NCI-H1694 (cell line): ENCODE measurements around the gene MZB1.
"Not testable (repeated sequence)": the region's sequence is repeated elsewhere in the genome, so short reads cannot be mapped to it uniquely, and the experiment has no call there.

Source experiments
- DNase-seq: peaks from one replicate; lab custom pipeline; 2025; lab: John Stamatoyannopoulos, UW

Gene MZB1

GRCh38 chr5:139374909-139375308 is 14.8 kb downstream of the MZB1 start:
- no peak for DNase-seq

- DNase-seq: no peak
Observed at GRCh38 chr5:139371482-139372435, 18.0 kb downstream of the MZB1 start.

- DNase-seq: no peak
Observed at GRCh38 chr5:139369181-139369580, 20.5 kb downstream of the MZB1 start.

GRCh38 chr5:139368613-139369012 is 21.1 kb downstream of the MZB1 start:
- DNase-seq: no peak

GRCh38 chr5:139364466-139364865 is 25.2 kb downstream of the MZB1 start:
- no peak for DNase-seq

- DNase-seq: no peak
Observed at GRCh38 chr5:139363937-139364336, 25.8 kb downstream of the MZB1 start.

- DNase-seq: no peak
Observed at GRCh38 chr5:139361835-139362429, 27.8 kb downstream of the MZB1 start.

GRCh38 chr5:139360384-139360783 is 29.3 kb downstream of the MZB1 start:
- no peak for DNase-seq

- DNase-seq: no peak
Observed at GRCh38 chr5:139358064-139358463, 31.6 kb downstream of the MZB1 start.

- DNase-seq: not testable (repeated sequence)
Observed at GRCh38 chr5:139355900-139356299, 33.8 kb downstream of the MZB1 start.

GRCh38 chr5:139354186-139354585 is 35.5 kb downstream of the MZB1 start:
- no peak for DNase-seq

- DNase-seq: not testable (repeated sequence)
Observed at GRCh38 chr5:139347863-139348262, 41.9 kb downstream of the MZB1 start.

- DNase-seq: not testable (repeated sequence)
Observed at GRCh38 chr5:139345442-139345841, 44.3 kb downstream of the MZB1 start.

GRCh38 chr5:139344177-139344576 is 45.5 kb downstream of the MZB1 start:
- no peak for DNase-seq

- no peak for DNase-seq
Observed at GRCh38 chr5:139343476-139343875, 46.2 kb downstream of the MZB1 start.

GRCh38 chr5:139342423-139342723 is 47.3 kb downstream of the MZB1 start:
- no peak for DNase-seq

- peak; percentile 92 for DNase-seq
Observed at GRCh38 chr5:139341689-139342422, 47.9 kb downstream of the MZB1 start, which contains the start of gene PAIP2. PAIP2 (plus strand) TSS chr5:139341854; CDS start chr5:139363785, 21,931 bp downstream.

GRCh38 chr5:139341187-139341688 is 48.5 kb downstream of the MZB1 start:
- no peak for DNase-seq

- DNase-seq: no peak
Observed at GRCh38 chr5:139340051-139340450, 49.7 kb downstream of the MZB1 start.
